Loucy (cell line): ENCODE measurements around the gene MICU1.
"Not testable (repeated sequence)": the region's sequence is repeated elsewhere in the genome, so short reads cannot be mapped to it uniquely, and the experiment has no call there.

ENCODE experiments used
- H2AFZ ChIP-seq: fragments of 200-600 bp; sonication (generic); 2 replicates; pipeline ENCODE4 v1.6.0; 2016; ENCODE audit warnings: antibody characterized with exemption, mild to moderate bottlenecking, low read length, moderate library complexity
- H3F3A ChIP-seq: fragments of 200-600 bp; 2 replicates; pipeline ENCODE4 v1.6.0; 2016; ENCODE audit warnings: antibody characterized with exemption, low read depth, mild to moderate bottlenecking
- H3K27me3 ChIP-seq: fragments of 200-600 bp; sonication (generic); 2 replicates; pipeline ENCODE4 v1.6.1; 2014; ENCODE audit warnings: low read length, mild to moderate bottlenecking; ENCODE audit not compliant: insufficient read depth, poor library complexity, severe bottlenecking
- H3K36me3 ChIP-seq: fragments of 200-600 bp; sonication (generic); 2 replicates; pipeline ENCODE4 v1.6.1; 2016; ENCODE audit warnings: low read length; ENCODE audit not compliant: insufficient read depth
- H3K4me1 ChIP-seq: fragments of 200-600 bp; sonication (generic); 2 replicates; pipeline ENCODE4 v1.5.1; 2014; ENCODE audit warnings: low read length, mild to moderate bottlenecking; ENCODE audit not compliant: insufficient read depth, poor library complexity, severe bottlenecking
- H3K4me2 ChIP-seq: fragments of 200-600 bp; sonication (generic); 2 replicates; pipeline ENCODE4 v1.6.0; 2014; ENCODE audit warnings: antibody characterized with exemption, low read length, low read depth, mild to moderate bottlenecking; ENCODE audit not compliant: poor library complexity, severe bottlenecking
- H3K4me3 ChIP-seq: fragments of 200-600 bp; sonication (generic); 2 replicates; pipeline ENCODE4 v1.5.1; 2014; ENCODE audit warnings: low read length, mild to moderate bottlenecking, mixed read lengths; ENCODE audit not compliant: poor library complexity, severe bottlenecking
- H3K79me2 ChIP-seq: fragments of 200-600 bp; sonication (generic); 2 replicates; pipeline ENCODE4 v1.6.1; 2014; ENCODE audit warnings: low read length; ENCODE audit not compliant: insufficient read depth
- H3K9ac ChIP-seq: fragments of 200-600 bp; sonication (generic); 2 replicates; pipeline ENCODE4 v1.6.0; 2014; ENCODE audit warnings: mild to moderate bottlenecking, low read depth, low read length, moderate library complexity; ENCODE audit not compliant: poor library complexity, severe bottlenecking
- H3K9me2 ChIP-seq: fragments of 200-600 bp; sonication (generic); replicated peaks from 2 replicates; pipeline ENCODE4 v1.6.1; 2016; ENCODE audit warnings: low read depth, low read length, mixed read lengths
- H3K9me3 ChIP-seq: fragments of 200-600 bp; sonication (generic); 2 replicates; pipeline ENCODE4 v1.6.1; 2014; ENCODE audit warnings: mild to moderate bottlenecking, antibody characterized with exemption, low read length, low read depth; ENCODE audit not compliant: insufficient read depth
- H4K20me1 ChIP-seq: fragments of 200-600 bp; sonication (generic); 2 replicates; pipeline ENCODE4 v1.6.0; 2014; ENCODE audit warnings: antibody characterized with exemption, low read length, mild to moderate bottlenecking; ENCODE audit not compliant: insufficient read depth, poor library complexity, severe bottlenecking
- CTCF ChIP-seq: fragments of 200-600 bp; sonication (generic); conservative IDR thresholded peaks from 2 replicates; pipeline ENCODE4 v1.5.1; 2014; ENCODE audit warnings: mild to moderate bottlenecking, antibody characterized with exemption, low read length
- EZH2phosphoT487 ChIP-seq: fragments of 200-600 bp; IDR thresholded peaks from 2 replicates; pipeline ENCODE4 v1.6.1; 2018; ENCODE audit warnings: antibody characterized with exemption, mild to moderate bottlenecking, moderate library complexity, borderline replicate concordance

The MICU1 gene

GRCh38 chr10:72625608-72626443 is at the start of gene MICU1:
Gene MICU1 (minus strand): TSS chr10:72626079. CDS start chr10:72566793, 59,286 bp downstream.
- H4K20me1 ChIP-seq: no peaks in the 10 kb centered on the region
- no peaks in the 10 kb centered on the region for H3K36me3 ChIP-seq
- peaks cover 25% of the 10 kb centered on the region for H3K79me2 ChIP-seq
- peaks cover 21% of the 10 kb centered on the region for H3K4me1 ChIP-seq
- H3K9ac ChIP-seq: peak within 1 kb of the TSS; percentile 91
- H3K9me3 ChIP-seq: no peaks in the 10 kb centered on the region
- peak within 1 kb of the TSS; percentile 98 for H3K4me3 ChIP-seq
- TF ChIP-seq EZH2phosphoT487 (no peak), CTCF (no peak)
- no peaks in the 10 kb centered on the region for H3K27me3 ChIP-seq
- H3F3A ChIP-seq: no peaks in the 10 kb centered on the region
- peak within 1 kb of the TSS; percentile 99 for H2AFZ ChIP-seq
- H3K4me2 ChIP-seq: peak within 1 kb of the TSS; percentile 90
- no peaks in the 10 kb centered on the region for H3K9me2 ChIP-seq

- H3F3A ChIP-seq, H3K79me2 ChIP-seq, H3K27me3 ChIP-seq, H4K20me1 ChIP-seq, H3K4me1 ChIP-seq, H3K4me3 ChIP-seq, H3K36me3 ChIP-seq, H3K9me3 ChIP-seq, H3K9me2 ChIP-seq, H3K4me2 ChIP-seq, H2AFZ ChIP-seq, H3K9ac ChIP-seq: not testable (repeated sequence)
These were observed 48.3 kb upstream of the MICU1 start for GRCh38 chr10:72674174-72674573.

- Histone ChIP-seq H2AFZ (no peak overlapping the region), H3F3A (no peaks in the 10 kb centered on the region), H3K79me2 (no peaks in the 10 kb centered on the region), H3K9me3 (no peaks in the 10 kb centered on the region), H3K4me1 (no peaks in the 10 kb centered on the region), H3K9me2 (no peaks in the 10 kb centered on the region), H3K9ac (no peak overlapping the region), H3K27me3 (no peaks in the 10 kb centered on the region), H4K20me1 (no peaks in the 10 kb centered on the region), H3K4me2 (no peak overlapping the region), H3K4me3 (no peak overlapping the region), H3K36me3 (no peaks in the 10 kb centered on the region)
- TF ChIP-seq CTCF: no peak
- no peak for TF ChIP-seq EZH2phosphoT487
These were observed 47.4 kb upstream of the MICU1 start for GRCh38 chr10:72673280-72673679.
